Ascending aorta (tissue), 2 donors: ENCODE results near the gene OR10W1. TPM values are rescaled to one million over a fixed set of nuclear protein-coding genes. Genes with fewer than 3 reads are reported as not detected.

ENCODE experiments used
- DNase-seq, 2 donors: peaks; one replicate each; pipeline ENCODE4 v3.0.0-alpha.2; 2019; ENCODE audit warnings: low spot score in 2 of 2
- H3K27ac ChIP-seq, 2 donors: fragments of 200-600 bp; sonication (generic); one replicate each; pipeline ENCODE4 v1.5.1; 2016 to 2017; ENCODE audit warnings: mild to moderate bottlenecking in 1 of 2
- H3K27me3 ChIP-seq: fragments of 200-600 bp; sonication (generic); one replicate; pipeline ENCODE4 v1.5.1; 2017
- H3K36me3 ChIP-seq, 2 donors: fragments of 200-600 bp; sonication (generic); one replicate each; pipeline ENCODE4 v1.5.1; 2016
- H3K4me1 ChIP-seq, 2 donors: fragments of 200-600 bp; sonication (generic); one replicate each; pipeline ENCODE4 v1.5.1; 2016 to 2017; ENCODE audit warnings: mild to moderate bottlenecking in 1 of 2
- H3K4me3 ChIP-seq, 2 donors: fragments of 200-600 bp; sonication (generic); one replicate each; pipeline ENCODE4 v1.5.1; 2016 to 2017; ENCODE audit warnings: mild to moderate bottlenecking in 1 of 2
- H3K9me3 ChIP-seq, 2 donors: fragments of 200-600 bp; sonication (generic); one replicate each; pipeline ENCODE4 v1.5.1; 2016
- intact Hi-C: fragments of 100-400 bp; cut with DNase I; formaldehyde crosslinking; loops from one replicate; pipeline ENCODE4 v1.15.1; 2023
- total RNA-seq: library from RNA; depleted of rRNA; stranded (reverse); fragments of >200 nt; gene quantifications from one replicate; pipeline ENCODE4 v1.1.0, GENCODE V29; 2016
- TF ChIP-seq, protein P1 (sequence below), 3 experiments: fragments of 200-600 bp in 2 of 3; fragments of 450-650 bp in 1 of 3; sonication (generic) in 2 of 3; IDR thresholded peaks; one replicate each; pipeline ENCODE4 v1.5.1; 2016 to 2019; ENCODE audit warnings: antibody characterized with exemption in 3 of 3, mild to moderate bottlenecking in 1 of 3, moderate library complexity in 1 of 3

OR10W1 gene
- total RNA-seq, 1 donor from 2014 or later = not detected

DNA sequence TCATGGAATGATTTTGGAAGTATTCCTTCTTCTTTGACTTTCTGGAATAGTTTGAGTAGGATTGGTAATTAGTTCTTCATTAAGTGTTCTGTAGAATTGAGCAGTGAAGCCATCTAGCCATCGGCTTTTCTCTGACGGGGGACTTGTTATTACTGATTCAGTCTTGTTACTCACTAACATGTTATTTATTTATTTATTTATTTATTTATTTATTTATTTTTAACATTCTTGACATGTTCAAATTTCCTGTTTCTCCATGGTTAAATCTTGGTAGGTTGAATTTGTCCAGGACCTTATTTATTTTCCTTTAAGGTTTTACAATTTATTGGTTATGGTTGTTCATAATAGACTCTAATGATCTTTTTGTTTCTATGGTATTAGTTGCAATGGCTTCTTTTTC is 24.1 kb downstream of the OR10W1 start:
- DNase-seq = no peak
- Histone ChIP-seq H3K4me1 (no peaks in the 10 kb centered on the region), H3K27ac (no peak overlapping the region), H3K9me3 (peaks cover 0 to 6% of the 10 kb centered on the region in 2 donors), H3K27me3 (no peaks in the 10 kb centered on the region), H3K36me3 (no peaks in the 10 kb centered on the region), H3K4me3 (no peak overlapping the region)
- TF ChIP-seq, protein P1, sequence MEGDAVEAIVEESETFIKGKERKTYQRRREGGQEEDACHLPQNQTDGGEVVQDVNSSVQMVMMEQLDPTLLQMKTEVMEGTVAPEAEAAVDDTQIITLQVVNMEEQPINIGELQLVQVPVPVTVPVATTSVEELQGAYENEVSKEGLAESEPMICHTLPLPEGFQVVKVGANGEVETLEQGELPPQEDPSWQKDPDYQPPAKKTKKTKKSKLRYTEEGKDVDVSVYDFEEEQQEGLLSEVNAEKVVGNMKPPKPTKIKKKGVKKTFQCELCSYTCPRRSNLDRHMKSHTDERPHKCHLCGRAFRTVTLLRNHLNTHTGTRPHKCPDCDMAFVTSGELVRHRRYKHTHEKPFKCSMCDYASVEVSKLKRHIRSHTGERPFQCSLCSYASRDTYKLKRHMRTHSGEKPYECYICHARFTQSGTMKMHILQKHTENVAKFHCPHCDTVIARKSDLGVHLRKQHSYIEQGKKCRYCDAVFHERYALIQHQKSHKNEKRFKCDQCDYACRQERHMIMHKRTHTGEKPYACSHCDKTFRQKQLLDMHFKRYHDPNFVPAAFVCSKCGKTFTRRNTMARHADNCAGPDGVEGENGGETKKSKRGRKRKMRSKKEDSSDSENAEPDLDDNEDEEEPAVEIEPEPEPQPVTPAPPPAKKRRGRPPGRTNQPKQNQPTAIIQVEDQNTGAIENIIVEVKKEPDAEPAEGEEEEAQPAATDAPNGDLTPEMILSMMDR (IDR thresholded peaks at IDR 0.05) = no peak
- intact Hi-C loops = no loop called here

DNA sequence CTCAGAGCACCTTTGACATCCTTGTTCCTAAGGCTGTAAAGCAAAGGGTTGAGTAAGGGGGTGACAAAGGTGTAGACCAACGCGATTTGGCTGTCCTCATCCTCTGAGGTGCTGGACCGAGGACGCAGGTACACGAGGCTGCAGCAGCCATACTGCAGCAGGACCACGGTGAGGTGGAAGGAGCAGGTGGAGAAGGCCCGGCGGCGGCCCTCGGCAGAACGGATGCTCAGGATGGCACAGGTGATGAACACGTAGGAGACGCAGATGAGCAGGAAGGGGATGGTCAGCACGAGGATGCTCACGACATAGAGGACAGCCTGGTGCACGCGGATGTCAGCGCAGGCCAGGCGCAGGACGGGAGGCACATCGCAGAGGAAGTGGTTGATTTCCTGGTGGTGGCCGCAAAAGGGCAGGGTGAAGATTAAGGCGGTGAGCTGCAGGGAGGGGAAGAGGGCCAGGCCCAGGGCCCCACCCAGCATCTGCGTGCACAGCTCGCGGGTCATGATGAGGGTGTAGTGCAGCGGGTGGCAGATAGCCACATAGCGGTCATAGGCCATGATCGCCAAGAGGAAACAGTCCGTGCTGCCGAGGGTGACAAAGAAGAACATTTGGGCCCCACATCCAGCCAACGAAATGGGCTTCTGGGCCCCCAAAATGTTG is 40.0 kb downstream of the OR10W1 start:
- TF ChIP-seq, protein P1 (IDR thresholded peaks at IDR 0.05) = no peak
- intact Hi-C loops = no loop called here
- Histone ChIP-seq H3K9me3 (no peaks in the 10 kb centered on the region), H3K27ac (no peak overlapping the region), H3K4me3 (no peak overlapping the region), H3K36me3 (no peaks in the 10 kb centered on the region), H3K27me3 (no peaks in the 10 kb centered on the region), H3K4me1 (no peaks in the 10 kb centered on the region)
- DNase-seq = no peak

DNA sequence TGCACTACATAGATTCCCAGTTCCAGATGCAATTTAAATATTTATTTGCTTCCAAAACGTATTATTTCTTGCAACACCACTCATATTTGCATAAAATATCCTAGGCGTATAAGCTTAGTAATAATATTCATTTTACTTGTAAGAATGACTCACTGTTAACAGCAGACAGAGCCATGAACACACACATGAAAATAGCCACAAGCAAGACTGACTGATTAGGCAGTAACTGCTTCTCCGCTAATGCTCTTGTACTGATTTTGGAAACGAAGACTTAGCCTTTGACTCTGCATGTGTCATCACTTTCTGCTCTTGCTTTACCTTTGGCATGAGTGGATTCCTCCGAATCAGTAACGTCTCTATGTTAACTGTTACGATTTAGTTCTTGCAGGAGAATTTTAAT is 45.3 kb downstream of the OR10W1 start:
- intact Hi-C loops = no loop called here

More for the DNA sequence above, 45.3 kb downstream of the OR10W1 start:
- Histone ChIP-seq H3K4me1 (no peaks in the 10 kb centered on the region), H3K27me3 (no peaks in the 10 kb centered on the region), H3K4me3 (no peak overlapping the region), H3K9me3 (no peaks in the 10 kb centered on the region), H3K27ac (no peak overlapping the region), H3K36me3 (no peaks in the 10 kb centered on the region)
- TF ChIP-seq, protein P1 (IDR thresholded peaks at IDR 0.05) = no peak
- no peak for DNase-seq

Other genes with a start within 250 kb of the OR10W1 start
- not detected for gene OR9Q1, start 244.4 kb downstream of the OR10W1 start, total RNA-seq
- not detected for gene OR6Q1, start 237.3 kb downstream of the OR10W1 start, total RNA-seq
- not detected for gene OR9I1, start 142.7 kb downstream of the OR10W1 start, total RNA-seq
- not detected for gene OR9Q2, start 79.2 kb downstream of the OR10W1 start, total RNA-seq
- not detected for gene OR1S2, start 64.1 kb downstream of the OR10W1 start, total RNA-seq
- gene OR1S1, start 55.5 kb downstream of the OR10W1 start, total RNA-seq = not detected
- gene OR10Q1, start 39.3 kb downstream of the OR10W1 start, total RNA-seq = not detected
- gene OR5B17, start 90.8 kb upstream of the OR10W1 start, total RNA-seq = not detected
- not detected for gene OR5B3, start 138.6 kb upstream of the OR10W1 start, total RNA-seq
- gene OR5B2, start 159.9 kb upstream of the OR10W1 start, total RNA-seq = not detected
- gene OR5B12, start 174.0 kb upstream of the OR10W1 start, total RNA-seq = 2.9 TPM
- not detected for gene OR5B21, start 239.8 kb upstream of the OR10W1 start, total RNA-seq